NCI-H82 treated with DMSO at 0.1 percent for 48 hours (cell line): ENCODE data around the gene LRRC37A2.
"Not testable (repeated sequence)": the region's sequence is repeated elsewhere in the genome, so short reads cannot be mapped to it uniquely, and the experiment has no call there.

Experiments used
- DNase-seq: peaks from one replicate; lab custom pipeline; 2025; ENCODE audit not compliant: unreplicated experiment; lab: John Stamatoyannopoulos, UW

The LRRC37A2 gene

GRCh38 chr17:46512168-46512567 lies at the start of gene LRRC37A2:
Gene LRRC37A2 (plus strand): TSS chr17:46512468. CDS start chr17:46512713, 245 bp downstream.
- DNase-seq = not testable (repeated sequence)

- not testable (repeated sequence) for DNase-seq
Measured at GRCh38 chr17:46467618-46468017, 44.6 kb upstream of the LRRC37A2 start.

GRCh38 chr17:46474489-46474888 lies 37.8 kb upstream of the LRRC37A2 start:
- DNase-seq = not testable (repeated sequence)

- not testable (repeated sequence) for DNase-seq
Measured at GRCh38 chr17:46475583-46475982, 36.7 kb upstream of the LRRC37A2 start.

- not testable (repeated sequence) for DNase-seq
Measured at GRCh38 chr17:46478823-46479222, 33.4 kb upstream of the LRRC37A2 start.

- not testable (repeated sequence) for DNase-seq
Measured at GRCh38 chr17:46481310-46481709, 31.0 kb upstream of the LRRC37A2 start.

- not testable (repeated sequence) for DNase-seq
Measured at GRCh38 chr17:46492021-46492420, 20.2 kb upstream of the LRRC37A2 start.

GRCh38 chr17:46499437-46500139 lies 12.7 kb upstream of the LRRC37A2 start:
- DNase-seq = not testable (repeated sequence)

GRCh38 chr17:46505896-46506295 lies 6.4 kb upstream of the LRRC37A2 start:
- DNase-seq = not testable (repeated sequence)

GRCh38 chr17:46534716-46535115 lies 22.4 kb downstream of the LRRC37A2 start:
- DNase-seq = not testable (repeated sequence)

GRCh38 chr17:46548607-46549006 lies 36.3 kb downstream of the LRRC37A2 start:
- not testable (repeated sequence) for DNase-seq

- not testable (repeated sequence) for DNase-seq
Measured at GRCh38 chr17:46559155-46559554, 46.9 kb downstream of the LRRC37A2 start.

GRCh38 chr17:46560048-46560447 lies 47.8 kb downstream of the LRRC37A2 start:
- not testable (repeated sequence) for DNase-seq

- not testable (repeated sequence) for DNase-seq
Measured at GRCh38 chr17:46566284-46566683, 54.0 kb downstream of the LRRC37A2 start.

- not testable (repeated sequence) for DNase-seq
Measured at GRCh38 chr17:46566980-46567379, 54.7 kb downstream of the LRRC37A2 start.

- not testable (repeated sequence) for DNase-seq
Measured at GRCh38 chr17:46571796-46572195, 59.5 kb downstream of the LRRC37A2 start.

- not testable (repeated sequence) for DNase-seq
Measured at GRCh38 chr17:46579083-46580075, 67.1 kb downstream of the LRRC37A2 start, which contains the start of gene ARL17A. Gene ARL17A (minus strand): TSS chr17:46579691. CDS start chr17:46576322, 3,369 bp downstream.

GRCh38 chr17:46580082-46580481 lies 67.8 kb downstream of the LRRC37A2 start:
- DNase-seq = not testable (repeated sequence)

- not testable (repeated sequence) for DNase-seq
Measured at GRCh38 chr17:46585444-46585843, 73.2 kb downstream of the LRRC37A2 start.

- DNase-seq = not testable (repeated sequence)
Measured at GRCh38 chr17:46590157-46591146, 78.2 kb downstream of the LRRC37A2 start, which contains the start of gene NSF. Gene NSF (plus strand): TSS chr17:46590669. CDS start chr17:46590776, 107 bp downstream.
